Loucy (cell line): ENCODE results near the gene KRAS.

Source experiments
- CTCF ChIP-seq: fragments of 200-600 bp; sonication (generic); conservative IDR thresholded peaks from 2 replicates; pipeline ENCODE4 v1.5.1; 2014; ENCODE audit warnings: mild to moderate bottlenecking, antibody characterized with exemption, low read length
- EZH2phosphoT487 ChIP-seq: fragments of 200-600 bp; IDR thresholded peaks from 2 replicates; pipeline ENCODE4 v1.6.1; 2018; ENCODE audit warnings: antibody characterized with exemption, mild to moderate bottlenecking, moderate library complexity, borderline replicate concordance

GRCh38 chr12:25252946-25253345 lies 2.2 kb upstream of the KRAS start:
- TF ChIP-seq CTCF = no peak
- no peak for TF ChIP-seq EZH2phosphoT487
